ENCODE results near the gene SH2D2A.

- TF ChIP-seq CTCF (IDR thresholded peaks at IDR 0.05) (no peak), ZFX (IDR thresholded peaks at IDR 0.05; ENCODE audit: borderline replicate concordance) (no peak)
Observed at GRCh38 chr1:156863631-156864030, 47.0 kb upstream of the SH2D2A start.
